Aortic smooth muscle cell (primary cell): ENCODE data around the gene DDX59. TPM values are rescaled to one million over a fixed set of nuclear protein-coding genes. Genes with fewer than 3 reads are reported as not detected.

ENCODE experiments used
- total RNA-seq: library from RNA; depleted of rRNA; stranded (reverse); fragments of >200 nt; gene quantifications from 2 replicates; pipeline ENCODE4 v1.2.3, GENCODE V29; 2014

The DDX59 gene
- 18.0 and 20.0 TPM in 2 replicates for total RNA-seq

DNA sequence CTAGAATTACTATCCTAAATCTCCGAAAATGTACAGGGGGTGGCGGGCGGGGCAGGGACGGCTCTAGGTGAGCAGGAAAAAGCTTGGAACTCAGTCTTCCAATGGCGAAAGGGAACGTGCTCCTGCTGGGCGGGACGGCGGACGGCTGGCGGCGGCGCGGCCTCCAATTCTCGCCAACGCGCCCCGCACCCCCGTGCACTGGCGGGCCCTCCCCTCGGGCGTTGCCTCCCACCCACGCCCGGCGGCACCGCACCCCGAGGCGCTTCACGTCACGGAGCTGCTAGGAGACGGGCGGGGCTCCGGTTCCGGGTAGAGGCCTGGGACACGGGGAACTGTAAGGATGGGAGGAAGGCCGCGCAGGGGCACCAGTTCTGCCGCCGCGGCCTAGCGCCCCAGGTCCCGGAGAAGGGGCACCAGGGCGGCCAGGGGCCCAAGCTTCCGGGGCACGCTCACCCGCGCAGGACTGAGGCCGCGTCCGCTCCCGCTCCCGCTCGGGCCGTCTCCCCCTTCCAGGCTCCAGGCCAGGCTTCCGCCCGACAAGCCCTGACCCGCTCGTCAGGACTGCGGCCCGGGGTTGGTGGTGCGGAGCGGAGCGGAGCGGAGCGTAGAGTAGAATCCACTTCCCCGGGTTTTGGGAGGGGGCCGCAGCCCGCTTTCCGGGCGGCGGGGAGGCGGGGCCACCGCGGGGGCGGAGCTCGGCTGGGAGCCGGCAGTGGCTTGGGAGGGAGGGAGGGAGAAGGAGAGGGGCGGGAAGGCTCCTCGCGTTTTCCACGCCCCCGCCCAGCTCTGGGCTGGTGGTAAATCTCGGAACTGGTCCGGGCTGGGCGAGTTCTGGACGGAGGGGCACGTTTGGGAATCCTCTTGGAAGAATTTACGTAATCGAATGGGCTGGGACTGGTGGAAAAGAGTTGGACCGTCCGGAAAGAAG is at the start of gene DDX59:
DDX59 (minus strand) TSS at position 594 of the 928 bp plus-strand sequence. CDS start 3,167 bp downstream, outside the sequence.

DNA sequence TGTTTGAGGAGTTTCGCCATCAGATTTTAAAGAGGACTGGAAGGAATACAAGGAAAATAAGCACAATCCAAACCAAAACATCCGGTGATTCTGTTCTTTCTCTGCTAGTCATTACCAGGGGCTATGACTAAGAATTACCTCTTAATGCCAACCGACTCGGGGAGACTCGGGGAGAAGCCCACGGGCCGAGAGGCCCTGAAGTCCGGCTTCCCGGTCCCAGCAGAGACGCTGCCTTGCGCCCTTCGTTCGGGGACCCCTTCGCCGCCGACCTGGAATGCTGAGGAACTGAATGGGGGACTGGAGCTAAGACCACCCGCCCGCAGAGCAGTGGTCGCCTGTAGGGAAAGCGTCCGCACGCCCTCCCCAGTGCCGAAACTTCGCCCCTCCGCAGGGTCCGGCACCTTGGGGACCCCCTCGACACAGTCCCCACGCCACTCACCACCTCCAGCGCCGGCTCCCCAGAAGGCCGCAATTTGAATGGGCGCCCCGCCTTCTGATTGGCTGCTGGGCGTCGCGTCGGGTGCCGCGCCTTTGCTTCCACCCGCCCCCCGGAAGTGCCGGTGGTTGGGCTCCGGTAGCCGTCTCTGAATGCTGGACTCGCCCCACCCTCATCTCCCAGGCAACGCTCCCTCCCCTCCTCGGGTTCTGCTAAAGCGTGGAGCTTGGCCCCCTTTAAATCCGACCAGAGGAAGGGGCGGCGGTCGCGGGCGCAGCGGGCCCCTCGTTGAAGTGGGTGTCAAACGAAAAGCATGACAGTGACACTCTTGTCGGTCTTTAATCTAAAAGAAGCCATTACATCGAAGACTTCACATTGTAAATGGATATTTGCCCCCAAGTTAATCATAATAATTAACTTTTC is 49.2 kb downstream of the DDX59 start, which contains the start of gene KIF14:
KIF14 (minus strand) TSS at position 479 of the 859 bp plus-strand sequence. CDS start 2,028 bp downstream, outside the sequence.

Other genes with a start within 250 kb of the DDX59 start
- 4.5 and 7.4 TPM in 2 replicates for gene KIF14, start 49.2 kb downstream of the DDX59 start, total RNA-seq
- gene CAMSAP2, start 69.0 kb upstream of the DDX59 start, total RNA-seq: 24.7 and 30.3 TPM in 2 replicates
- not detected in 2 replicates for gene GPR25, start 203.1 kb upstream of the DDX59 start, total RNA-seq
- gene INAVA, start 225.0 kb upstream of the DDX59 start, total RNA-seq: not detected in 2 replicates